Activated CD4-positive, alpha-beta T cell treated with anti-CD3 and anti-CD28 coated beads, Interleukin-2, amount 10 ng/mL, durations not matched to agents 7 days and 5 days (primary cell): ENCODE data around the gene STRBP. TPM values are rescaled to one million over a fixed set of nuclear protein-coding genes. Genes with fewer than 3 reads are reported as not detected.
"Not testable (repeated sequence)": the region's sequence is repeated elsewhere in the genome, so short reads cannot be mapped to it uniquely, and the experiment has no call there.

Experiments
- CTCF ChIA-PET: fragments of 350-600 bp; sonication (Branson Sonifier 250); formaldehyde crosslinking; loops from one replicate; lab custom pipeline; 2021; ENCODE audit warnings: antibody characterized with exemption; lab: Charles Lee
- POLR2A ChIA-PET: fragments of 350-600 bp; sonication (Branson Sonifier 250); formaldehyde crosslinking; loops from one replicate; lab custom pipeline; 2021; ENCODE audit warnings: antibody characterized with exemption; lab: Charles Lee
- DNase-seq: peaks from one replicate; pipeline ENCODE4 v3.0.0-alpha.2; 2020
- H3K27ac Mint-ChIP-seq: one replicate; pipeline ENCODE4 v1.8.0; 2021; ENCODE audit warnings: mild to moderate bottlenecking, moderate library complexity, mixed read lengths
- H3K27me3 Mint-ChIP-seq: one replicate; pipeline ENCODE4 v1.8.0; 2021; ENCODE audit warnings: mixed read lengths
- H3K36me3 Mint-ChIP-seq: one replicate; pipeline ENCODE4 v1.8.0; 2021; ENCODE audit warnings: low read depth, mixed read lengths
- H3K4me1 Mint-ChIP-seq: one replicate; pipeline ENCODE4 v1.8.0; 2021; ENCODE audit warnings: mixed read lengths
- H3K4me3 Mint-ChIP-seq: one replicate; pipeline ENCODE4 v1.8.0; 2021; ENCODE audit warnings: mild to moderate bottlenecking, moderate library complexity, mixed read lengths
- H3K9me3 Mint-ChIP-seq: one replicate; pipeline ENCODE4 v1.8.0; 2021; ENCODE audit warnings: mixed read lengths
- total RNA-seq, 2 experiments: library from RNA; stranded (reverse); gene quantifications; one replicate each; pipeline ENCODE4 v1.2.3, GENCODE V29; 2021

STRBP gene
- total RNA-seq, 2 experiments from 2014 or later, result 16.8 to 20.1 TPM

DNA sequence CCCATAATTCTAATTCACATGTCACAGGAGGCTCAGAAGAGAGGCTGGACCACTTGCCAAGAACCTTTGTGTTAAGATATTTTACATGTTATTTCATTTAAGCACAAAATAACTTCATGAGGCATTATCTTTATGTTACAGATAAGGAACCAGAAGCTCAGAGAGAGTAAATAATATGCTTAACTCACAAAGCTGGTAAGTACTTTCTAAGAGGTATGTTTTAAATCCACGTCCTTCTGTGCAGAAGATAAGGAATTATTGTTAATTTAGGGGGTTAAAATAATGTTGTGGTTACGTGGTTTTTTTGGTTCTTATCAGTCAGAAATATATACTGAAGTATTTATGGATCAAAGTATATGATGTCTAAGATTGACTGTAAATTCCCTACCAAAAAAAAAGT, 8.0 kb downstream of the STRBP start:
- Mint-ChIP-seq H3K27ac (no peak overlapping the region), H3K9me3 (no peaks in the 10 kb centered on the region), H3K4me3 (no peak overlapping the region), H3K36me3 (peaks cover 2% of the 10 kb centered on the region), H3K27me3 (no peaks in the 10 kb centered on the region), H3K4me1 (peaks cover 3% of the 10 kb centered on the region)
- CTCF ChIA-PET, result interaction anchor here (1.6 kb wide), 1 partner anchor 9 kb away, joined by 3 read pairs; no protein-coding TSS in a partner anchor
- DNase-seq, result no peak
- POLR2A ChIA-PET, result no interaction called here

DNA sequence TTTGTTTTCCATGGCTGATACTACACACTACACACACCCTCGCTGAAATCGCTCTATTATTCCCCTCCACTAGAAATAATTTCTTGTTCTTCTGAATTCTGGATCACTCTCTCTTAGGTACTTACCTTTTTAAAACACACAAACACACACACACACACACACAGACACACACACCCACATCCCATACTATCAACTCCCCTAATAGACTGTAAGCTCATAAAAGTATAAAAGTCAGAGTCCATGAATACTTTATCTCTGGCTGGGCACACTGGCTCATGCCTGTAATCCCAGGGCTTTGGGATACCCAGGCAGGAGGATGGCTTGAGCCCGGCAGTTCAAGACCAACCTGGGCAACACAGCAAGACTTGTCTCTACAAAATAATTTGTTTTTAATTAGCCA, 11.1 kb downstream of the STRBP start:
- ChIA-PET CTCF (no interaction called here), POLR2A (no interaction called here)
- no peaks in the 10 kb centered on the region for H3K27me3 Mint-ChIP-seq
- H3K27ac Mint-ChIP-seq, result no peak overlapping the region
- H3K4me3 Mint-ChIP-seq, result no peak overlapping the region
- no peak for DNase-seq
- peaks cover 5% of the 10 kb centered on the region for H3K4me1 Mint-ChIP-seq
- no peaks in the 10 kb centered on the region for H3K9me3 Mint-ChIP-seq
- no peaks in the 10 kb centered on the region for H3K36me3 Mint-ChIP-seq

DNA sequence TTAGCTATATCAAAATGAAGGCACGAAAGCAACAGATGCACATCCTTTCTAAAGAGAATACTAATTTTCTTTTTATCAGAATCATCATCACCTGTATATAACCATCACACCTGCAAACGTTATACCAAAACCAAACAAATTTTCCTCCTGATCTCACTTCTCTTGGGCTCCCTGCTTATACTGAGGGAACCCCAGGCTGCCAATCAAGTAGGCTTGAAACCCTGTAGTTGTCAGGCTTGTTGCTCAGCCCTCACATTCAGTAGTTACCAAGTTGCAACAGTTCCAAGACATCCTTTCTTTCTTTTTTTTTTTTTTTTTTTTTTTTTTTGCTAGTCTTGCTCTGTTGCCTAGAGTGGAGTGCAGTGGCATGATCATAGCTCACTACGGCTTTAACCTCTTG, 12.7 kb downstream of the STRBP start:
- ChIA-PET POLR2A (no interaction called here), CTCF (no interaction called here)
- Mint-ChIP-seq H3K27me3 (no peaks in the 10 kb centered on the region), H3K4me1 (peaks cover 9% of the 10 kb centered on the region), H3K9me3 (no peaks in the 10 kb centered on the region), H3K36me3 (no peaks in the 10 kb centered on the region), H3K4me3 (no peak overlapping the region), H3K27ac (no peak overlapping the region)
- DNase-seq, result no peak

DNA sequence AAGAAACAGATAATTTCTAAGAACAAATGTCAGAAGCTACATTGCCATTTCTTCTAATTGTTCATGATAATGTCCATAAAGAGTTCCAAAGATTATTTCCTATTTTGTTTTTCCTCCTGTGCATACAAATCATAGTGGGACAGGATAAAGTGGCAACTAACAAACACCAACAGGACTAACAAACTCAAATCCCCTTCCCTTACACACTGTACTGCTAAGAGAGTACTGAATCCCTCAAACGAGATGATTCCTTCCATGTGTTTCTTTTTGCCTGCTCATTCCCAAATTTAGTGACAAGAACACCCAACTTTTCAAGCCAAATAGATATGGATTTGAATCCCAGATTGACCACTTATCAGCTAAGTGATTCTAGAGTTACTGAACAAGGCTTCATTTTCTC, 15.2 kb downstream of the STRBP start:
- CTCF ChIA-PET, result no interaction called here
- Mint-ChIP-seq H3K27ac (no peak overlapping the region), H3K36me3 (no peaks in the 10 kb centered on the region), H3K27me3 (no peaks in the 10 kb centered on the region), H3K4me1 (peaks cover 6% of the 10 kb centered on the region), H3K9me3 (no peaks in the 10 kb centered on the region), H3K4me3 (no peak overlapping the region)
- DNase-seq, result no peak
- POLR2A ChIA-PET, result no interaction called here

DNA sequence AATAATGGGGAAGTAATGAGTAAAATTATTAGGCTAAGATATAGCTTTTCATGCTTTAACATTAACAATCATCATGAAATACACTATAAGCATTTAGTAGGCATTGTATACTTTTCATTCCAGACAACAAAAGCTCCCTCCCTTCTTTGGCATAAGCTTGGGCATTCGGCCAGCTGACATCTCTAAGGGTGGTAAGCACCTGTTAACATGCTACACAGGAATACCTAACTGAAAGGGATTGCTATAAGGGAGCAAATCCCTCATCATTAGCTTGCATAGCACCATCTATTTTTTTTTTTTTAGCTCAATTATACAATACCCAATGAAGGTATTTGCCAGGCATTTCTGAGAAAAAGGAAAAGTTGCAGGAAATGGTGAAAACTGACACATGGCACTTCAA, 16.6 kb downstream of the STRBP start:
- no peak for DNase-seq
- no peak overlapping the region for H3K27ac Mint-ChIP-seq
- no peaks in the 10 kb centered on the region for H3K27me3 Mint-ChIP-seq
- no peaks in the 10 kb centered on the region for H3K36me3 Mint-ChIP-seq
- POLR2A ChIA-PET, result no interaction called here
- no peaks in the 10 kb centered on the region for H3K9me3 Mint-ChIP-seq
- peaks cover 6% of the 10 kb centered on the region for H3K4me1 Mint-ChIP-seq
- no peak overlapping the region for H3K4me3 Mint-ChIP-seq
- CTCF ChIA-PET, result interaction anchor here (0.8 kb wide), 1 partner anchor 11 kb away, joined by 3 read pairs; no protein-coding TSS in a partner anchor

DNA sequence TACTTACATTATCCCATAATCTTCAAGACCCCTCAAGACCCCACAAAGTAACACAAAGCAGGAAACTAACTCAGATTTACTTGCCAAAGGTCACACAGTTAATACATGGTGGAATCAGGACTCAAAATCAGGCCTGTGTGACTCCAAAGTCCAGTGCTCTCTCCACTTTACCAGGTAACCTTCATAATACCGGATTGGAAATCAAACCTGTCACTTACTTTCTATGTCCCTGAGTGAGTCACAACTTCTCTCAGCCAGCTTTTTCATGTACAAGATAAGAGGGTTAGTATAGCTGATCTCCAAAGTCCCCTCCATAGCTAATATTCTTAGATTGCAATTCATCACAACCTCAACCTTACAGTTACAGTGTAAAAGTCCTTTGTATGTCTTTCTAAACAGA, 17.1 kb downstream of the STRBP start:
- Mint-ChIP-seq H3K27me3 (no peaks in the 10 kb centered on the region), H3K4me3 (no peak overlapping the region), H3K9me3 (no peaks in the 10 kb centered on the region), H3K36me3 (no peaks in the 10 kb centered on the region), H3K27ac (no peak overlapping the region), H3K4me1 (peaks cover 6% of the 10 kb centered on the region)
- no peak for DNase-seq
- ChIA-PET POLR2A (no interaction called here), CTCF (interaction anchor here (0.8 kb wide), 1 partner anchor 12 kb away, joined by 3 read pairs; no protein-coding TSS in a partner anchor)

DNA sequence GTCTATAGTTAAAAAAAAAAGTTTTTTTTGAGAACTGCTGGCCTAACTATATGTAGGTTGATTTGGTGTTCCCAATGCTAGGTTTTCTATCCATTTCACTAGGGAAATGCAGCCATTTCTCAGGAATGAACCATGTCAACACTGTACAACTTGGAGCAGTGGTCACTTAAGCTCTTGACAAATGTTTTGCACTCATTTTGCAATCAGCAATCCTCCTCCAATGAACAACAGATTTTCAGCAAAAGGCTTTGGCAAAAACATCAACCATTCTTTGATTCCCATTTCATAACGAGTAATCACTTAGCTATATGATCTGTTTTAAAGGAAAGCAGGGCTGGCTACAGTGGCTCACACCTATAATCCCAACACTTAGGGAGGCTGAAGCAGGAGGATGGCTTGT, 17.9 kb downstream of the STRBP start:
- H3K36me3 Mint-ChIP-seq, result no peaks in the 10 kb centered on the region
- DNase-seq, result no peak
- H3K9me3 Mint-ChIP-seq, result no peaks in the 10 kb centered on the region
- H3K4me1 Mint-ChIP-seq, result peaks cover 6% of the 10 kb centered on the region
- ChIA-PET CTCF (no interaction called here), POLR2A (no interaction called here)
- no peak overlapping the region for H3K4me3 Mint-ChIP-seq
- no peak overlapping the region for H3K27ac Mint-ChIP-seq
- H3K27me3 Mint-ChIP-seq, result no peaks in the 10 kb centered on the region

DNA sequence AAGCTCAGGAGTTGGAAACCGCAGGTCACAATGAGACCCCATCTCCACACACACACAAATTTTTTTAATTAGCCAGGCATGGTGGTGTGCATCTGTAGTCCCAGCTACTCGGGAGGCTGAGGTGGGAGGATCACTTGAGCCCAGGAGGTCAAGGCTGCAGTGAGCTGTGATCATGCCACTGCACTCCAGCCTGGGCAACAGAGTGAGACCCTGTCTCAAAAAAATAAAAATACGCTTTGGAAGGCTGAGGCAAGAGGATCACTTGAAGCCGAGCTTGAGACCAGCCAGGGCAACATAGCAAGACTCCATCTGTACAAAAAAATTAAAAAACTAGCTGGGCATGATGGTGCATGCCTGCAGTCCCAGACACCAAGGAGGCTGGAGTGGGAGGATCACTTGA, 19.2 kb downstream of the STRBP start:
- H3K36me3 Mint-ChIP-seq, H3K9me3 Mint-ChIP-seq, H3K4me3 Mint-ChIP-seq, POLR2A ChIA-PET, H3K27me3 Mint-ChIP-seq, DNase-seq, H3K27ac Mint-ChIP-seq, H3K4me1 Mint-ChIP-seq: not testable (repeated sequence)
- CTCF ChIA-PET, result interaction anchor here (1.0 kb wide), 1 partner anchor 108 kb away, joined by 3 read pairs; no protein-coding TSS in a partner anchor

DNA sequence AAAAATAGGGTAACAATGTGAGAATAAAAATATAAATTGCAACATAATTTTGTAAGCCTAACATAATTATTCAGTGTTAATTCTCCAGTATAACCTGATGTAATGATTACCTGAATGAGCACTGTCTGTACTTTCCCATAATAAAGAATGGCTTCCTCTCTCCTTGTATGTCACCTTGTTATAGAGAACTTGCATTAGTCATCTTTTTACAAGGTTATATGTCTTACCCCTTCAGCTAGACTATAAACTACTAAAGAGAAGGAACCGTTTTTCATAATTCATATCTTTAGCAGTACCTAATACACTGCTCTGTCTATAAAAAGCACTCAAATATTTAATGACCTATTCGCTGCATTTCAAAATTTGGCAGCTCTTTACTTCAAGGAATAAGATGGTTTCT, 19.8 kb downstream of the STRBP start:
- CTCF ChIA-PET, result interaction anchor here (1.0 kb wide), 1 partner anchor 108 kb away, joined by 3 read pairs; no protein-coding TSS in a partner anchor
- Mint-ChIP-seq H3K27me3 (no peaks in the 10 kb centered on the region), H3K27ac (no peak overlapping the region), H3K9me3 (no peaks in the 10 kb centered on the region), H3K36me3 (no peaks in the 10 kb centered on the region), H3K4me3 (no peak overlapping the region), H3K4me1 (peaks cover 6% of the 10 kb centered on the region)
- DNase-seq, result no peak
- POLR2A ChIA-PET, result no interaction called here

DNA sequence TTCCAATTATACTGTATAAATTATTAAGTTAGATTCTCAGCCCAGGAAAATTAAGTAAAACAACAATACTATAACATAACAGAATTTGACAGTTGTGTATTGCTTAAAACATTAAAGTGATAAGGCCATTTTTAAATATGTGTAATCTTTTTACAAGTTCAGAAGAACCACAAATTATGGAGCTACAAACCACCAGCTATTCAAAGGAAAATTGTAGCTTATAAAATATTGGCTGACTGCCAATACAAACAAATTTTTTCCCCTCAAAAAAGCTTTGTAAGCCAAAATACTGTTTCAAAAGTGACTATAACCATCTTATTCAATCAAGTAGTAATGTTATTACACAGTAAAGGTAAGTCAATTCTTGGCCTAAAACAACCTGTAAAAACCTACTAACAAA, 21.9 kb downstream of the STRBP start:
- no peak overlapping the region for H3K4me3 Mint-ChIP-seq
- no peak overlapping the region for H3K27ac Mint-ChIP-seq
- H3K36me3 Mint-ChIP-seq, result no peaks in the 10 kb centered on the region
- DNase-seq, result no peak
- POLR2A ChIA-PET, result no interaction called here
- CTCF ChIA-PET, result interaction anchor here (0.6 kb wide), 1 partner anchor 109 kb away, joined by 3 read pairs; no protein-coding TSS in a partner anchor
- H3K4me1 Mint-ChIP-seq, result no peaks in the 10 kb centered on the region
- H3K27me3 Mint-ChIP-seq, result no peaks in the 10 kb centered on the region
- no peaks in the 10 kb centered on the region for H3K9me3 Mint-ChIP-seq

DNA sequence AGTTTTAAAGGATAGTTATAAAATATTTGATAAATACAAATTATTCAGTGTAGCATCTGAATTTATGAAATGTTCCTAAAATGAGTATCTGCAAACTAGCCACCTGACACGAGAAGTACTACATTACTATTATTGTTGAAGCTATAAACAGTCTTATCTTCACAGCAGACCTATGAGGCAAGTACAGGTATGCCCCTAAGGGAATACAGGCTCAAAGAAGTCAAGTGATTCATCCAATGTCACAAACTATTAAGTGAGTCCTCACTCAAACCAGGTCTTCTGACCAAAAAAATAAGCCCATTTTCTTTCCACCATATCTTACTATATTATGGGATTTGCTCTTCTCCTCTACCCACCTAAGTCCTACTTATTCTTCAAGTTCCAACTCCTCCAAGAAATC, 28.7 kb downstream of the STRBP start:
- Mint-ChIP-seq H3K36me3 (no peaks in the 10 kb centered on the region), H3K4me1 (peaks cover 9% of the 10 kb centered on the region), H3K27me3 (no peaks in the 10 kb centered on the region), H3K4me3 (no peak overlapping the region), H3K9me3 (no peaks in the 10 kb centered on the region), H3K27ac (no peak overlapping the region)
- ChIA-PET CTCF (no interaction called here), POLR2A (no interaction called here)
- DNase-seq, result no peak

DNA sequence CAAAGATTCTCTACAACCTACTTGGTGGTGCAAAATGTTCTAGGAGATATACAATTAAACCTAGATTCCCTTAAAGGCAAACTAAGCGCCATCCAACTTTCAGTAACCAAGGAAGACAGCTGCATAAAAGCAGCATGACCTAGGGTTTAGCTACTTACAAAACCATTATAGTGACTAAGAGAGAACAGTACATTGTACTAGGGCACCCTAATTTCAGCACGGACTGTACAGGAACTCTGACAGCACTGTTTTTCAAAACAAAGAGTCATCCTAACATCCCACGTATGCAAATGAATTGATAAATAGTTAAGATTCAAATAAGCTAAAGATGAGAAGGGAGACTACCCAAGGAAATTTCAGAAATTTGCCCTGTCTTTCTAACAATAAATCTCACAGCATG, 30.0 kb downstream of the STRBP start:
- Mint-ChIP-seq H3K27ac (no peak overlapping the region), H3K27me3 (no peaks in the 10 kb centered on the region), H3K36me3 (no peaks in the 10 kb centered on the region), H3K9me3 (no peaks in the 10 kb centered on the region), H3K4me3 (no peak overlapping the region), H3K4me1 (peaks cover 9% of the 10 kb centered on the region)
- CTCF ChIA-PET, result interaction anchor here (1.3 kb wide), 1 partner anchor 101 kb away, joined by 3 read pairs; no protein-coding TSS in a partner anchor
- DNase-seq, result no peak
- POLR2A ChIA-PET, result no interaction called here

DNA sequence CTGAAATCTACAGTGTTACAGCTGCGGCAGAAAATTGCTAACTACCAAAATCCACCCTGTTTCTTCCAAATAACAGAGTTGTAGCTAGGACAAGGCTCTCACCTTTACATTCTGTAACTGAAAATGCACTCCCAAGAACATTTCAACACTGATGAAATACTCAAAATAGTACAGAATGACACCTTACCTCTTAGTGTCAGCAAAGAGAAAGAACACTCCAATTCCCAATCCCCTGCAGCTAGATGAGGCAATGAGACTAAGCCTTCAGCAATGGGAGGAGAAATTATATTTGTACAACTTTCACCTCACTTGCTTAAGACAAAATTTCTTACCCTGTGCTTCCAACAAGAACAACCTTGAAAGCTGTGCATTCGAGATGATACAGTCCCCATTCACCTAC, 31.2 kb downstream of the STRBP start:
- H3K9me3 Mint-ChIP-seq, result no peaks in the 10 kb centered on the region
- CTCF ChIA-PET, result interaction anchor here (0.6 to 1.6 kb wide), 3 partner anchors 19 to 998 kb away, joined by 3 read pairs; no protein-coding TSS in a partner anchor
- H3K27ac Mint-ChIP-seq, result no peak overlapping the region
- peaks cover 9% of the 10 kb centered on the region for H3K4me1 Mint-ChIP-seq
- DNase-seq, result no peak
- no peaks in the 10 kb centered on the region for H3K36me3 Mint-ChIP-seq
- no peak overlapping the region for H3K4me3 Mint-ChIP-seq
- no peaks in the 10 kb centered on the region for H3K27me3 Mint-ChIP-seq
- POLR2A ChIA-PET, result no interaction called here

DNA sequence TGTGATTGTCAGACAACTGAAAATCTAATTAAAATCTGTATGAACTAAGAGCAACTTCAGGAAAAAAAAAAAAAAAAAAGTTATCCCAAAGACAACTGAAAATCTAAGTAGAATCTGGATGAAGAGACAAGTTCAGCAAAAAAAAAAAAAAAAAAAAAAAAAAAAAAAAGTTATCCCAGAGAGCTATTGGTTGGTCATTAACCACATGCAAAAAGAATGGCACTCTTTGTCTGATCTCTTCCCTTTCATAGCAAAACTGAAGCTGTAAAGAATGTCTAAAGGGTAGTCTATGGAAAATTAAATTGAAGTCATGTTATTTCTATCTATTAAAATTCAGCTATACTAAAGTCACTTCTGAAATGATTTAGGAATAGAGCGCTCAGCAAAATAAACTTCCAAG, 32.9 kb downstream of the STRBP start:
- Mint-ChIP-seq H3K27ac (no peak overlapping the region), H3K27me3 (no peaks in the 10 kb centered on the region), H3K4me3 (no peak overlapping the region), H3K9me3 (no peaks in the 10 kb centered on the region), H3K4me1 (peaks cover 9% of the 10 kb centered on the region), H3K36me3 (no peaks in the 10 kb centered on the region)
- ChIA-PET POLR2A (interaction anchor here (0.6 kb wide), 1 partner anchor 14 kb away, joined by 4 read pairs; no protein-coding TSS in a partner anchor), CTCF (interaction anchor here (0.7 kb wide), 1 partner anchor 166 kb away, joined by 3 read pairs; no protein-coding TSS in a partner anchor)
- no peak for DNase-seq
